DND-41 (cell line): ENCODE results near the gene TENT5C.

Experiments used
- CTCF ChIP-seq: IDR thresholded peaks from 2 replicates; pipeline ENCODE4 v1.5.1; 2012; ENCODE audit warnings: borderline replicate concordance, low read length, moderate library complexity, mild to moderate bottlenecking; ENCODE audit not compliant: poor library complexity, severe bottlenecking; ENCODE audit errors: extremely low read depth
- EZH2 ChIP-seq: IDR thresholded peaks from 3 replicates; pipeline ENCODE4 v1.6.1; 2012; ENCODE audit warnings: borderline replicate concordance, low read depth, mild to moderate bottlenecking, moderate library complexity, low read length, inconsistent platforms; ENCODE audit not compliant: severe bottlenecking

GRCh38 chr1:117579221-117579906 is 26.5 kb upstream of the TENT5C start:
- TF ChIP-seq EZH2 (no peak), CTCF (no peak)
